Fibroblast of gingiva (primary cell): ENCODE results near the gene RPS6KA2.
"Not testable (repeated sequence)": the region's sequence is repeated elsewhere in the genome, so short reads cannot be mapped to it uniquely, and the experiment has no call there.

Experiments used
- DNase-seq: peaks from one replicate; pipeline ENCODE4 v3.0.0-alpha.2; 2011; ENCODE audit warnings: low read depth

The RPS6KA2 gene

DNA sequence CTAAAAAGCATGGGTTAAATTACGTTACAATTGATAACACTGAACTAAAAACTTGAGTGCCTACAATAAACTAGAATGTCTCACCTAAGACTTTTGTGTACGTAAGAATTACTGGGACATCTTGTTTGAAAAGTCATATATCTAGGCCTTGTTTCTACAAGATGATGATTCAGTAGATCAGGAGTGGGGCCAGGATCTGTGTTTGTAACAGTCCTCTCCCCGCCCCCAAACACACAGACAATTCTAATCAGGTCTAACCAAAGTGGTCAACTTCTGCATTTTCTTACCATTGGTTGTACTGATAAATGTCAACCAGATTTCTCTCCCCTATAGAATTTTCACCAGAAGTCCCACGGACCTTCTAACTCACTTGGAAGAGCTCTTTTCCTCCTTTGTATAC, 97.5 kb downstream of the RPS6KA2 start:
- no peak for DNase-seq

DNA sequence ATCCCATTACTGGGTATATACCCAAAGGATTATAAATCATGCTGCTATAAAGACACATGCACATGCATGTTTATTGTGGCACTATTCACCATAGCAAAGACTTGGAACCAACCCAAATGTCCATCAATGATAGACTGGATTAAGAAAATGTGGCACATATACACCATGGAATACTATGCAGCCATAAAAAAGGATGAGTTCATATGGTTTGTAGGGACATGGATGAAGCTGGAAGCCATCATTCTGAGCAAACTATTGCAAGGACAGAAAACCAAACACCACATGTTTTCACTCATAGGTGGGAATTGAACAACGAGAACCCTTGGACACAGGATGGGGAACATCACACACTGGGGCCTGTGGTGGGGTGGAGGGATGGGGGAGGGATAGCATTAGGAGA, 98.0 kb downstream of the RPS6KA2 start:
- DNase-seq = not testable (repeated sequence)

DNA sequence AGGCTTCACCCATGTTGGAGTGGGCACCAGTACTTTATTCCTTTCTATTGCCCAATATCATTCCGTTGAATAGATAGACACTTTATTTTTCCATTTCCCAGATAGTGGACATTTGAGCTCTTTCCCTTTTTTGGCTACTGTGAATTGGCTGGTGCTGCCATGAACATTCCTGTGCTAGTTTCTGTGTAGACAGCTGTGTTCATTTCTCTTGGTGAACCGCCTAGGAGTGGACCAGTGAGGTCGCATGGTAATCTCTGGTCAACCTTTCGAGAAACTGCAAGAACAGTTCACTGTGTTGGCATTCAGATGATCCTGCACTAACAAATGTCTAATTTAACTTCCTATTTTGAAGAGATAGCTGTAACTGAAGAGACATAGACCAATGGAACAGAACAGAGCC, 99.2 kb downstream of the RPS6KA2 start:
- no peak for DNase-seq

DNA sequence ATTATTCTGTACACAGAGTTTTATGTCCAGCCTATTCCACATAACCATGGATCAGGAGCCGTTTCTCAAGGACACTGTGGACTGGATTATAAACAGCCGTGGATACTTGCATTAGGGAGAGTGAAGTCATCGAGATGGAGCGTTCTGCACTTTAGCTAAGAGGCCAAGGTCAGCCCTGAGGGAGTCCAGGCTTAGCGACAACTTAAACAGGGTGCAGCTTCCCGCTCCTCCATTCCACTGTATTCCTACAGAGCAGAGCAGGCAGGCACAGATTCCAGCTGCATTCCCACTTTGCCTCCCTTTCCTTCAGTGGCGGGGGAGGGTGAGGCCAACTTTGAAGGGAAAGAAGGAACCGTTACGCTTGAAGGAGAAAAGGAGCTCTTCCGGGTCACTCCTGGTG, 100.1 kb downstream of the RPS6KA2 start:
- DNase-seq = no peak

DNA sequence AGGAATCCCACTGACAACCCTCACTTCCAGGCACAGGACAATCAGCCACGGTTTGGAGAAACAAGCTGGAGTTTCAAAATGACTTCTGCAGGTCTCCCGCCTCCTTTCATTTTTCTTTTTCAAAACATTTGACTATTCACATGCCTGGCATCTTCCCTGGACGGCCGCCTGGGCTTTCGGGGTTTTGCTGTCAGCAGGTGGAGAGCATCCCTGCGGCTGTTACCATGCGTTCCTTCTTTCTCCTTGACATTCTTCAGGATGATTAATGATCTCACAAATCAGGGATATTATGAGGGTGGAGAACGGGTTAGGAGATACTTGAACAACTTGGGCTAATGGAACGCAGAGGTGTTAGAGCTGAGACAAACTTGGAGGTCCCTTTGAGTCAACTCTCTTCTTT, 101.5 kb downstream of the RPS6KA2 start:
- DNase-seq = no peak

DNA sequence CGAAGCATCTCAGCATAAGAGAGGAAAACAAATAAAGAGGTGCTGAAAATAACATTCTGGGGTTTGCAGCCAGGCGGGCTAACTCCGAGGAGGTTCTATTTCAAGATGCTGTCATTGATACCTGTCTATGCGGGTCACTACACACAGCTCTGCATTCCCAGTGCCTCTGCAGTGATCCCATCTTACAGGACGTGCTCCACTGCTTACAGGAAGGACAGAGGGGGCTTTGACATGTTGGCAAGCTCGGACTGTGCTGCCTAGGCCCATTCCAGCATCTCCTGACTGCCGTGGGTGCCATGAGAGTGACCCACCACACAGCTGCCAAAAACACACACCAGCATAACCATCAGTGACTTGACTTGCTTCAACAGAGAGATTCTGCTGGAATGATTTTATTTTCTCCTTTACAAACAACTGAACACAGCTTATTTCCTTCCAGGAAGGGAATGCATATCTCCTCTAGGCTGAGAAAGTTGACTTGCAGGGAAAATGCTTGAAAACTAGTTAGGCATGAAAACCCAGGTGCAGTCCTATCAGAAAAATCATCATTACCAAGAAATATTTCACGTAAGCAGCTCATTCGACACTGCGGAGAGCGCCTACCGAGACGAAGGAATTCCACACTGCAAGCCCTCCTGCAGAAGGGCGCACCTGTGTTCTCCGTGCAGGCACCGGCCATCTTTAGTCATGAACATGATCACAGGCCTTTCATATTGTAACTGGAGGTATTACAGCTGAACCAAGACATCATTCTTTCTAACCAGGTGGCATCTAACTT, 103.1 kb downstream of the RPS6KA2 start:
- DNase-seq = no peak

DNA sequence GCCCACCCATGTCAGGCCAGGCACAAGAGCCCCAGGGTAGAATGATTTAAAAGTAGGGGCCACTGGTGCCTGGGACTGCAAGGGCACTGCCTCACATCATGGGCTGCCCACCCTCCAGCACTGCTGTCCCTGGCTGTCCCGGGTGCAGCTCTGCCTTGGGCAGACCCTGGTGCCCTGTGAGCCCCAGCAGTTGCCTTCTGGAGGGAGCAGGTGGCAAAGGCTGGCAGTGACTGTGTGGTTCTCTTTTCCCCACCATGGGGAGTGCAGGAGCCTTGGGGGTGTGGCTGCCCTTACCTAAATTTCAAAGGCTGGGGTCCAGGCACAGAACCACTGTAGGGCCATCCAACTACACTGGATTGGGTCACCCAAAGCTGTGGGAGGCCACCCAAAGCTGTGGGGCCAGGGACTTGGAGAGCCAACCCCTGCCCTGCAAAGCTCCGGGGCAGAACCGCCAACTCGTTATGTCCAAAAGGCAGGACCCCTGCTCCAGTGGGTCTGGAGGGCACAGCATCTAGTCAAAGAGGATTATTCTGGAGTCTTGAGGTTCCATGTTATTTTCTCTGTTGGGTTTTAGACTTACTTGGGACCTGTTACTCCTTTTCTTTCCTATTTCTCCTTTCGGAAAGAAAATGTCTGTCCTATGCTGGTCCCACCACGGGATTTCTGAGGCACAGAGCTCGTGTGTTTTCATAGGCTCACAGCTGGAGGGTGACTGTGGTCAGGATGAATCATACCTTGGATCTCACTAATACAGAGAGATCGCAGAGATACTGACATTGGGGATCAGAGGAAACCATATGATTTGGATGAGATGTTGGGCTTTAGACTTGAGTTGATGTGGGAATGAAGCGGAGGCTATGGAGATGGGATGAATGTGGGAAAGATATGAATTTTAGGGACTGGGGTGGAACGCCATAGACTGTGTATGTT, 105.9 kb downstream of the RPS6KA2 start:
- DNase-seq = no peak

DNA sequence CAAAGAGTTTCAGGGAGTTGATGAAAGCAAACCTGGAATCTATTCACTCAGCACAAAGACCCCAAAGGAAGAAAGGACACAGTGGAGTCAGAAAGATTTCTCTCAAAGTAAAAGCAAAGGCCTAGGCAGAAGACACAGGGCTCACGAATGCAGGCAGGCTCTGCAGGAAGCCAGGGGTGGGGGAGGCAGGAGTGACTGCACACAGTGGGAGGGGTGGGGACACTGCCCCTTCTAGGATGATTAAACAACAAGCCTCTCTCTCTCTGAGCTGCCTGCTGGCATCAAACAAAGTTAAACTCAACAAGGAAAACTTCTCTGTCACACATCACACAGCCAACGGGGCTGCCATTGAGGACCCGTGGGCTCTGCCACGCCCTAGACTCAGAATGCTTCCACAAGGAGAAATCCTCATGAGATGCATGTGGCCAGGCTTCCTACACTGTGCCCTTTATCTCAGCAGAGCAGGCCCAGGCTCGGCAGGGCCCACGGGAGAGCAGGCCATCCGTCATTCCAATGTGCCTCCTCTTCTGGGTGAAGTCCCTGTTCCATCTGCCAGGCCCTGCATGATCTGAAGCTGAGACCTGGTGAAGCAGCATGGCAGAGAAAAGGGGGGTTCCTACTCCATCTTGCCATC, 110.7 kb downstream of the RPS6KA2 start:
- no peak for DNase-seq

DNA sequence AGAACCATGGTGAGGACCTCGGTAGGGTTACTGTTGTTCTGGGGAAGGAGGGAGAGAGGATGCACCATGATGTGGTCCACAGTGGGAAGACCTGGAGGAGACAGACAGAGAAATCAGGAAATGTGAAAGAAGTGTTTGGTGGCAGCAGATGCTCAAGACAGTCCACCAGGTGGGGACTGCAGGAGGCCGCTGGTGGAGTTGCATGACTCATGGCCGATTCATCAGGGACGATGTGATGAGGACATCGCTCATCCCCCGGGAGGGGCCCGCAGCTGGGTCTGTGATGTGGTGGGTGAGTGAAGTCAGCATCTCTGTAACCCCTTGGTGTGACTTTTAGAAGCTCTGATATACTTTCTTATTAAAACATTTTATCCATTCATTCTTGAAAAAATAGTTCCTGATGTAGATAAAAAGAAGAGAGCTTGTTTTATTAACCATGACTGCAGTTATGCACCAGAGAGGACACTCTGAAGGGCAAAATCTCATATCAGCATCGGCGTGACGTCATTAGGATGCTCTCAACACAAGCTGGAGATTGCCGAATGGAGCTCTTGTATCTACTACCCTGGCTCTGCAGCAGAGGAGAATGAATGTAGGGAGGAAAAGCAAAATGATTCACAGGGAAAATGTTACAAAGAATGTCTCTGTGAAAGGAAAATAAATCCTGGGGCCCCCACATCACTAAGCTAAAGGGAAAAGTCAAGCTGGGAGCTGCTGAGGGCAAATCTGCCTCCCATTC, 111.8 kb downstream of the RPS6KA2 start:
- peak; percentile 73 for DNase-seq

DNA sequence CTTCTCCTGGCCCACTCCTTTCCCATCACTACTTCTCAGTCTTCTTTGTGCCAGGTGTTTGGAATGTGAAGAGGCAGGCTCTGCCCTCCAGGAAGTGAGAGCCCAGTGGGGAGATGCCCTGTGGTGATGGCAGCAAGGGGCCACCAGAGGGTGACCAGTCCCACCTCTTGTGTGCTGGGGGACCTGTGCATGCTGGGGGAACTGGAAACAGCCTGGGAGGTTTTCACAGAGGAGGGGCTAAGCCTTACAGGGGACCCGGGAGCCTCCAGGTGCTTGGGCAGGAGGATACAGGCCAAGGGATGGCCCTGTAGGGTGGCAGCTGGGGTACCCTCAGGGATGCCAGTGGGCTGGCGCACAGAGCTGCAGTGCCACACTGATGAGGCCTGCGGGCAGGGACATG, 112.9 kb downstream of the RPS6KA2 start:
- DNase-seq = no peak

DNA sequence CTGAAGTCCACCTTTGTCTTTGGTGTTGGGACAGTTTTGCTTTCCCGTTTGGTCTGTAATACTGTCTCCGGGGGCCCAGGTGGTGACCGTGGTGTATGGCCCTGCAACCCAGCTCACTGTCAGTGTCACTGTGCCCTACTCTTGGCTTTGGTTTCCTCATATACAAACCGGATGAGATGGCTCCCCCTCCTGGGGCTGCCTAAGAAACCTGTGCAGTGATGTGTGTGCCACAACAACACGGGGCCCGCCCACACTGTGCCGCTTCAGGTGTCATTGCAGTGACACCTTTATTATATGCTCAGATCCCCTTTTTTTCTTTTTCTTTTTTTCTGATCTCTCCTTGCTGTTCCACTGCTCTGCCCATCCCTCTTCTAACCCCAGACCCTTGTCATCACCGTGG, 114.5 kb downstream of the RPS6KA2 start:
- no peak for DNase-seq

DNA sequence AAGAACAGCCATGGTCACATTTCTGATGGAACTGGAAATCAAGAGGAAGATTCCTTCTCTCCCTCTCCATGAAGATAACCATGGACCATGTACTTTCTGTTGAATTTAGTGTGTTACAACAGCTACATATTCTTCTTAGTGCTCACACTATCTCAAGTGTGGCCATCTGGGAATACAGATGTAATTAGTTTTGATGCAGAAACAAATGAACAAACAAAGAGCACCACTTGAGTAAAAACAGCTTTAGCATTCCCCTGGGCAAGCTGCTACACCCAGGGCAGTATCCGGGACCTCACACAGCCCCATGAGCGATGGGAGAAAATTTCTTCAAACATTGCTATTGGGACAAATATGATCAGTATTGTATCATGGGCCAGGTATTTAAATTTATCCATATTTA, 115.7 kb downstream of the RPS6KA2 start:
- peak; percentile 62 for DNase-seq

DNA sequence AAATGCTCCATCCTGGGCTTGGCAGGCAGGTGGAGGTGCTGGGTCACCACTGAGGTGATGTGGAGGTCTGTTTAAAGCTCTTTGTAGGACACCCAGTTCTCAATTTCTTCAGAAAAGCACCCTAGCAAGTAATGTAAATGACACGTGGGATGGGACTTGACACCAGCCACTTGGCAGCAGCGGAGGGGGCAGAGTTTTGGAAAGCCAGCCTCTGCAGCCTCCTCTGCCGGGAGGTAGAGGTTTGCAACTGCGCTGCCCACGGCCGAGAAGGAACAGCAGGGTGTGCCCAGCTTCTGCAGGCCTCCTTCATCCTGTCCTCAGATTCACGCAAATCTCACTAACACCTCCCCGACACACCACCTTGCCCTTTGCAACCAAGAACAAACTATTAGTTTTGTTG, 117.9 kb downstream of the RPS6KA2 start:
- DNase-seq = no peak

DNA sequence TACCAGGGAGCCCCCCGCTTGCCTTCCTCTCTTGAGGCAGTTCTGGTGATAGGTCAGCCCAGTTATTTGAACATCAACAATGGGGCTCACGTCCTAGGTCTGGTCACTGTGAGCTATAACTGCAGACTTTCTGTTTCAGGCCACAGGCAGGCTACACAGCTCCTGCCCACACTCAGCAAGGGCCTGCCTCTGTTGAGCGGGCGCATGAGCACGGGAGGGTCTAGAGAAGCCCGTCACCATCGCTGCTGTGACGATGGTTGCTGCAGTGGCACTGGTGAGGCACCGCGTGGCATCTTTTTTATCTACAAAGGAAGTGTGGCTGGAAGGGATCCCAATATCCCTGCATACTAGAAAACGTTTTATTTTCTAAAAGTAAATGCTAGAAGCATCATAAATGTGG, 118.3 kb downstream of the RPS6KA2 start:
- no peak for DNase-seq

DNA sequence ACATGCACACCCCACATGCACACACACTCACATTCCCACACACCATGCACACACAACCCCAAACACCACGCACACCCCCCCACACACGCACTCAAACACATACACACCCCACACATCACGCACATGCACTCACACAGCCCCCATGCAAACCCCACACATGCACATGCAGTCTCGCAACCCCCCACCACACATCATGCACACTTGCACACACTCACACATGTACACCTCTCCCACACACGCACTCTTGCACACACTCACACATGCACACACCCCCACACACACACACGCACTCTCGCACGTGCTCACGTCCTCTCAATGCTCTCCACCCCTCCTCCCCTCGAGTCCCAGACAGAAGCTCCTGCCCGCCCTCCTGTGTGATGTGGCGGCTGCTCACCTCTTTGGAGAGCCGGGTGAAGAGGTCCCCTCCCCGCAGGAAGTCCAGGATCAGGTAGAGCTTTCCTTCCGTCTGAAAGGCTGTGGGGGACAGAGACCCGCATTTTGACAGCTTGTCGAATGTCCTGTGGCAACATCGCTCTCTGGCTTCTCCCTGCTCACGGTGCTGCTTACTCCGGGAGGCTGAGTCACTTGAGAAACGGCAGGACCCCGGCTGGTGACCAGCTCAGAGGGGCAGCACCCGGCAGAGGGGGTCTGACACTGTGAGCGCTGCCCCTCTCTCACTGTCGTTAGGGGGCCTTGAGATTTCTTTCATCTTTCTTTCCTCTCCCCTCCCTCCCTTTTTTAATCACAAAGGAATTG, 119.1 kb downstream of the RPS6KA2 start:
- no peak for DNase-seq

DNA sequence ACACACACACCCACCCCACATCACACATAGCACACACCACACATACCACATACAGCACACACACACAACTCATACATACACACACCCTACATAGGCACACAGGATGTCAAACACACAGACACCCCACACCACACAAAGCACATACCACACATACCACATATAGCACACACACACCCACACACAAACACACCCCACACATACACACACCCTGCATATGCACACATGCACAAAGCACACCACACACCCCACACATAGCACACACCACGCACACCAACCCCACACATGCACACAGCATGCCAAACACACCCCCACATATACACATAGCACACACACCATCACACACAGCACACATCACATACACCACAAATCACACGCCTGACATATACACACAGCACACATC, 119.7 kb downstream of the RPS6KA2 start:
- no peak for DNase-seq

DNA sequence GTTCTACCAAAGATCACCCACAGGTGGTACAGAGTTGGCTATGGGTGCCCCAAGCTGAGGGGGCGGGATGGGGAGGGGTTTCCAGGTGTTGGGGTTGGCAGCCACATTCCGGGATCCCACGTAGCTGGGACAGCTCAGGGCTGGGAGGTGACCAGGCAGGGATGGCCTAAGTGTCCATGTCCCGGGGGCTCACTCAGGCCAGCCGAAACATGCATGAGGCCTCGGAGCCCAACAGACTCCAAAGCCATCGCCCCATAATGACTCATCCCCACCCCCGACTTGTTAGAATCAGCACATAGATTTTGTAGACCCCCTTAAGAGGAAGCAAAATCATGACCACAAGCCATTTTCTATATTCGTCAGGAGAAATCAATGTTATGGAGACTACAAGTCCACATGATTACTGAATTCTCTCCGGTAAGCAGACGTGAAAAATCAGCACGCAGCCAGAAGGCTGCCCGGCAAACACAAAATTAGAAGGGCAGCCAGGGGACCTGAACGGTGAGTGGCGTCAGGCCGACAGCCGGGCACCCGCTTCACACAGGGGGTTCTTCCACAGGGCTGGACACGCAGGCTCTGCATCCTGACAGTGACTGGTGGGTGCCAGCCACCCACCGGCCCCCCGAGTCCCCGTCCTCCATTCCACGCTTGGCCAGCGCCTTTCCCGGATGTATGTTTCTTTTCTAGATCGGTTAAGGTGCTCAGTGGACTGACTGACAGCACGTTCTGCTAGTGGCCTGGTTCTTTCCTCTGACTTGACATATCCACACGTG, 121.7 kb downstream of the RPS6KA2 start:
- no peak for DNase-seq

DNA sequence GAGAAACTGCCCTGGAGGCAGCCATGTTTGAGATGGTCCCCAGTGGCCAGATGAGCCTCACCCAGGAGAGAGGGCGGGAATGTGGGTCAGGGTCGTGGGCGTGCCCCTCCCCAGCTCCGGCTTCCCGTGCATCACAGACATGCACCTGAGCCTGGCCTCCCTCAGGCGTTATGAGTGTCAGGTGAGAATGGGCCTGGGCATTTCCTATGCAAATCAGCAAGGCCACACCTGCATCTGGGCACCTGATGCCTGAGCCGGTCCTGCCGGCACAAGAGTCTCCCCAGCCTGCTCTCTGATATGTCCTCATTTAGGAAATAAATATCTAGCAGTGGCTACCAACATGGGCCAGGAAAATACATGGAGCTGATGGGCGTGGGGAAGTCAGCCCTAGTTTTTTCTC, 123.0 kb downstream of the RPS6KA2 start:
- no peak for DNase-seq

DNA sequence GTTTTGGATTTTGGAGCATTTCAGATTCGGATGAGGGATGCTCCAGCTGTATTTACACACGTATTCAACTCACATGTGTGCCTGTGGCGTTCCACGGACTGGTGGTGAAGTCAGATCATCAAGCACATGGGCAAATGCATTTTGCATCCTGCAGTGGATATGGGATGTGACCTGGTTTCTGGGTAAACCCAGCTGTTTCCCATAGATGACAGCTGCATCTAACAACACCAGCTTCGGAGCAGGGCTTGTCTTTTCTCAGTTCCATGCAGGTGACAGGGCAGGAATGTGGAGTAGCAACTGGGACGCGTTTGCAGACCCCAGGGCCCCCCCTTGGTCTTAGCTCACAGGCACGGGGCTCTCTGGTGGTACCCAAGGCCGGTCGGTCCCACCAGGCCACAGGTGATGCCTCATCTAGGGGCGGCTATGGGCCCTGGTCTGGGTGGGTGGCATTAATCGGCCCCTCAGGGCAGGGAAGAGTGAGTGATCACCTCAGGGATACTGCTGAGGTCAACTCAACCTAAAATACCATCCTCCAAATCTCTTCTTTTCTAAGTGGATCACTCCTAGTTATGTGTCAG, 123.8 kb downstream of the RPS6KA2 start:
- no peak for DNase-seq

DNA sequence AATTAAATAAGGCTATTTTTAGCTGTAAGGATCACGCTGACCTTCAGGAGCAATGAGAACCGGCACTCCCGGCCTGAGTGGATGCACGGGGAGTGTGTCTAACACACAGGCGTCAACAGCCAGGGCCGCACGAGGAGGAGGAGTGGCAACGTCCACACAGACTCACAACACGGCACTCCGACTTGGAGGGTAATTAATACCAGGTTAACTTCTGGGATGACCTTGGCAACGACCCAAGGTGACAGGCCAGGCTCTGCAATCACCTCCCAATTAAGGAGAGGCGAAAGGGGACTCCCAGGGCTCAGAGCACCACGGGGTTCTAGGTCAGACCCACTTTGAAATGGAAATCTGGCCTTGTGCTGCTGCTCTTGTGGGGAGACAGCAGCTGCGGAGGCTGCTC, 124.6 kb downstream of the RPS6KA2 start:
- DNase-seq = no peak
